ENCODE results near the gene A1BG.

DNA sequence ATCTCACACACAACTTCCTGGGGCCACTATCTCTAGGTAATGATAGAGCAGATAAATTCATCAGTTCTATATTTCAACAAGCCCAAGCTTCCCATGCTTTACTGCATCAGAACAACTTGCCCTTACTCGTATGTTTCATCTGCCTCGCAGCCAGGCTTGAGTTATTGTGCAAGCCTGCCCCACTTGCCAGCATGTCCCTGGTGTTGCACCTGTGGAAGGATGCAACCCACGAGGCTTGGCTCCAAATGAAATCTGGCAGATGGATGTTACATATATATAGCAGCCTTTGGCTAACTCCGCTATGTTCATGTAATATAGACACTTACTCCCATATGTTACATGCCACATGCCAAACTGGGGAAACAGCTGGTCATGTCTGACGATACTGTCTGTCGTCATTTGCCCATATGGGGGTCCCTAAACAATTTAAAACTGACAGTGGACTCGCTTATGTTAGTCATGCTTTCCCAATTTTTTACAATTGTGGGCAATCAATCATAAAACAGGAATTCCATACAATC, 41.9 kb downstream of the A1BG start:
- TF ChIP-seq, protein P1, sequence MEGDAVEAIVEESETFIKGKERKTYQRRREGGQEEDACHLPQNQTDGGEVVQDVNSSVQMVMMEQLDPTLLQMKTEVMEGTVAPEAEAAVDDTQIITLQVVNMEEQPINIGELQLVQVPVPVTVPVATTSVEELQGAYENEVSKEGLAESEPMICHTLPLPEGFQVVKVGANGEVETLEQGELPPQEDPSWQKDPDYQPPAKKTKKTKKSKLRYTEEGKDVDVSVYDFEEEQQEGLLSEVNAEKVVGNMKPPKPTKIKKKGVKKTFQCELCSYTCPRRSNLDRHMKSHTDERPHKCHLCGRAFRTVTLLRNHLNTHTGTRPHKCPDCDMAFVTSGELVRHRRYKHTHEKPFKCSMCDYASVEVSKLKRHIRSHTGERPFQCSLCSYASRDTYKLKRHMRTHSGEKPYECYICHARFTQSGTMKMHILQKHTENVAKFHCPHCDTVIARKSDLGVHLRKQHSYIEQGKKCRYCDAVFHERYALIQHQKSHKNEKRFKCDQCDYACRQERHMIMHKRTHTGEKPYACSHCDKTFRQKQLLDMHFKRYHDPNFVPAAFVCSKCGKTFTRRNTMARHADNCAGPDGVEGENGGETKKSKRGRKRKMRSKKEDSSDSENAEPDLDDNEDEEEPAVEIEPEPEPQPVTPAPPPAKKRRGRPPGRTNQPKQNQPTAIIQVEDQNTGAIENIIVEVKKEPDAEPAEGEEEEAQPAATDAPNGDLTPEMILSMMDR (IDR thresholded peaks at IDR 0.05; ENCODE audit: poor library complexity), result no peak
- no peak for TF ChIP-seq EZH2 (IDR thresholded peaks at IDR 0.05; ENCODE audit: borderline replicate concordance)
